ENCODE data around the gene GABRB2.

DNA sequence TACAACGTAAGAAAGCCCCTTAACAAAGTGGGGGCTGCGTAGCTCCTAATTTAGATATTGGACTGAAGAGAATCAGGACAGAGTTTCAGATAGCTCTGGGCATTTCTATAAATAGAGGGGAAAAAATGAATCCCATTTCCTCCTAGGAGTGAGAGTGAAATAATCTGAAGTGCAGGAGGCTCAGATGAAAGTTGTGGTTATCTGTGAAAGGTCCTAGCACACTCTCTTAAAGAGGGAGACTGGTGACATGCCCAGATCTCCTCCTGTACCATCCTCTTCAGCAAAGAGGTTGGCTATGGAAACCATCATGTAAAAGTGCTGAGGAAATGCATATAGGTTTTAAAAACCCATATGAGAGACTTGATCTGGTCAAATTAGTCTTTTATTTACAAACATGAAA lies 143.4 kb downstream of the GABRB2 start:
- TF ChIP-seq POU2F2 (IDR thresholded peaks at IDR 0.05; ENCODE audit: low read depth, low read length) (no peak), POLR2A (IDR thresholded peaks at IDR 0.05; ENCODE audit: low read depth, low read length) (no peak), PAX5 (IDR thresholded peaks at IDR 0.05; ENCODE audit: insufficient read depth, low read length, severe bottlenecking) (no peak), TAF1 (IDR thresholded peaks at IDR 0.05; ENCODE audit: low read depth, low read length) (no peak), POLR2AphosphoS5 (IDR thresholded peaks at IDR 0.05; ENCODE audit: low read depth, low read length) (no peak), SPI1 (IDR thresholded peaks at IDR 0.05; ENCODE audit: low read depth, low read length) (no peak)
